Measurements from ENCODE around the gene MAST4. TPM values are rescaled to one million over a fixed set of nuclear protein-coding genes. Genes with fewer than 3 reads are reported as not detected.

The MAST4 gene
- total RNA-seq, 4 donors from 2014 or later = 19.5 to 44.1 (median 24.1) TPM

DNA sequence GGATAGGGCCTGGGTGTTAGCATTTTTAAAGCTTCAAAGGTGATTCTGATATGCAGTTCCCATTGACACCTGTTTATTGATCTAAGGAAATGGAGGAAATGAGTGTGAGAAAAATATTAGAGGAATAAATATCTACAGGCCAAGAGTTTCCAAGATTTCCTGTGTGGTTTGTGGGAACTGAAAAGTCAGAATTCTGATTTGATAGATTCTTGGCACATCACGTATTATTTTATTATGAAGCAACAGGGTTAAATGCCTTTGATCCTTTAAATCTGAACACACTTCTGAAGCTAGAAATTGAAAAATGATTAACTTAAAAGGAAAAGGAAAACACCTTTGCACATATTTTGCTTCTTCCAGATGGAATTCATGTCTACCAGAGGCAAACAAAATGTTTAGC is 486.7 kb downstream of the MAST4 start:
- H3K27ac ChIP-seq = no peak overlapping the region
- no peaks in the 10 kb centered on the region for H3K9me3 ChIP-seq
- no peaks in the 10 kb centered on the region for H3K36me3 ChIP-seq
- 75 to 85% methylated on average over 1 of the region's 1 CpG for WGBS, 2 donors
- no peaks in the 10 kb centered on the region for H3K4me1 ChIP-seq
- no peak overlapping the region for H3K4me3 ChIP-seq
- DNase-seq (ENCODE audit: low spot score in 2 of 2) = no peak
- TF ChIP-seq, protein P1, sequence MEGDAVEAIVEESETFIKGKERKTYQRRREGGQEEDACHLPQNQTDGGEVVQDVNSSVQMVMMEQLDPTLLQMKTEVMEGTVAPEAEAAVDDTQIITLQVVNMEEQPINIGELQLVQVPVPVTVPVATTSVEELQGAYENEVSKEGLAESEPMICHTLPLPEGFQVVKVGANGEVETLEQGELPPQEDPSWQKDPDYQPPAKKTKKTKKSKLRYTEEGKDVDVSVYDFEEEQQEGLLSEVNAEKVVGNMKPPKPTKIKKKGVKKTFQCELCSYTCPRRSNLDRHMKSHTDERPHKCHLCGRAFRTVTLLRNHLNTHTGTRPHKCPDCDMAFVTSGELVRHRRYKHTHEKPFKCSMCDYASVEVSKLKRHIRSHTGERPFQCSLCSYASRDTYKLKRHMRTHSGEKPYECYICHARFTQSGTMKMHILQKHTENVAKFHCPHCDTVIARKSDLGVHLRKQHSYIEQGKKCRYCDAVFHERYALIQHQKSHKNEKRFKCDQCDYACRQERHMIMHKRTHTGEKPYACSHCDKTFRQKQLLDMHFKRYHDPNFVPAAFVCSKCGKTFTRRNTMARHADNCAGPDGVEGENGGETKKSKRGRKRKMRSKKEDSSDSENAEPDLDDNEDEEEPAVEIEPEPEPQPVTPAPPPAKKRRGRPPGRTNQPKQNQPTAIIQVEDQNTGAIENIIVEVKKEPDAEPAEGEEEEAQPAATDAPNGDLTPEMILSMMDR (IDR thresholded peaks at IDR 0.05) = no peak
- TF ChIP-seq EP300 (IDR thresholded peaks at IDR 0.05) (no peak), POLR2A (IDR thresholded peaks at IDR 0.05) (no peak)
- no peaks in the 10 kb centered on the region for H3K27me3 ChIP-seq

DNA sequence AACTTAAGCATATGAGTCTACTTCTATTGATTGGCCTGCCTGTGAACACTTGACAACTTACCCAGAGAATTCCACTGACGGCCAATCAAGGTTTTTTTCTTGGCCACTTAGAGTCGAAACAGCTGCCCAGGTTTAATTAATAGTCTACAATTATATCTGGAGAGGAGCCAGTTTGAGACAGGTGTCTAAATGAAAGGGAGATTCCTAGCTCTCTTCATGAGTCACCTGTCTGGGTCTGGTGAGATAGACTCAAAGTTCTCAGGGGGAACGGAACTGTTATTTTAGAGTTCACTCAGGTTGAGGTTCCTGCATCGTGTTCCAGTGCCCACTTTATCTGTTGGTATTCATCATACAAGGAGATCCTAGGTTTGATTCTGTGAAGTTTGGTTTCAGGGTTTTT is 489.4 kb downstream of the MAST4 start:
- Histone ChIP-seq H3K9me3 (no peaks in the 10 kb centered on the region), H3K27me3 (no peaks in the 10 kb centered on the region), H3K4me1 (peaks cover 0 to 10% (median 0%) of the 10 kb centered on the region in 4 donors), H3K36me3 (no peaks in the 10 kb centered on the region), H3K27ac (no peak overlapping the region), H3K4me3 (no peak overlapping the region)
- 81 to 88% methylated on average over 4 of the region's 4 CpGs for WGBS, 2 donors
- TF ChIP-seq, protein P1 (IDR thresholded peaks at IDR 0.05) = no peak
- DNase-seq (ENCODE audit: low spot score in 2 of 2) = no peak

DNA sequence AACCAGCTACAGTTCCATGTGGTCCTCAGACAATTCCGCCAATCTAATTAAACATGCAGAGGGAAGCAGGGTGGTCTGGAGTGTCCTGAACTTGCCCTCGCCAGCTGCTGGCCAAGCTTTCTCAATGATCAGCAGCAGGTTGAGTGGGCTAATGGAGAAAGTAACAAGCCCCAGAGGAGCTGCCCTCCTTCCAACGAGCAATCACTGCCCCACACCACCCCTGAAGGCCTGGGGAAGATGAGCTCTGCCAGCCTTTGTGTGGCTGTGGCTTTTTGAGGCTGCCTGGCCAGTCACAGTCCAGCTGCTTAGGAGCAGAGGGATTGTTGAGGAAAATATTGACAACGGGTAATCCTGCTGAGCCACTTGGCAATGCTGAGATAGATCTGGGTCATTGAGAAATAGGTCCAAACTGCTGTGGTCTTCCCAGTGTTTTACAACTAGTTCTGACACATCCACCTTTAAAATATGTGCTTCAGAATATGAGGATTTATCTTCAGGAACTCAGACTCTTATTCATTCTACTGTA is 493.1 kb downstream of the MAST4 start:
- no peaks in the 10 kb centered on the region for H3K27me3 ChIP-seq
- no peaks in the 10 kb centered on the region for H3K9me3 ChIP-seq
- TF ChIP-seq EP300 (IDR thresholded peaks at IDR 0.05) = no peak
- H3K4me1 ChIP-seq = peaks cover 0 to 27% (median 7%) of the 10 kb centered on the region in 4 donors
- WGBS, 2 donors = 62 to 67% methylated on average over 4 of the region's 4 CpGs
- no peak overlapping the region for H3K4me3 ChIP-seq
- no peaks in the 10 kb centered on the region for H3K36me3 ChIP-seq
- H3K27ac ChIP-seq = no peak overlapping the region
- DNase-seq (ENCODE audit: low spot score in 2 of 2) = no peak

DNA sequence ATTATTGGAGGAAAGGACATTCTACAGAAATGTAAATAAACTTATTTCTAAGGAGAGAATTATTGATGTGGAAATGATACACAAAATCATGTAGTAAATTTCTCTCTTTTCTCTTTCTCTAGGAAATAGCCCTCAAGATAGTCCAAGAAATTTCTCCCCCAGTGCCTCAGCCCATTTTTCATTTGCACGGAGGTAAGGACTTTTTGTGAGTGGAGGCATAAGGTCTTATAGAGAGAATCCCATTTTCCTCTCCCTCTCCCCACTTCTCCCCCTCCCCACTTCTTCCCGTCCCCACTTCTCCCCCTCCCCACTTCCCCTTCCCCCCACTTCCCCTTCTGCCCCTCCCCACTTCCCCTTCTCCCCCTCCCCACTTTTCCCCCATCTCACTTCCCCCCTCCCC is 493.8 kb downstream of the MAST4 start:
- H3K27ac ChIP-seq = no peak overlapping the region
- WGBS, 2 donors = 86 to 92% methylated on average over 2 of the region's 2 CpGs
- H3K9me3 ChIP-seq = no peaks in the 10 kb centered on the region
- no peaks in the 10 kb centered on the region for H3K36me3 ChIP-seq
- no peak overlapping the region for H3K4me3 ChIP-seq
- TF ChIP-seq EP300 (IDR thresholded peaks at IDR 0.05) (no peak), POLR2A (IDR thresholded peaks at IDR 0.05) (no peak)
- TF ChIP-seq, protein P1 (IDR thresholded peaks at IDR 0.05) = no peak
- DNase-seq (ENCODE audit: low spot score in 2 of 2) = no peak
- H3K27me3 ChIP-seq = no peaks in the 10 kb centered on the region
- peaks cover 0 to 34% (median 11%) of the 10 kb centered on the region in 4 donors for H3K4me1 ChIP-seq

DNA sequence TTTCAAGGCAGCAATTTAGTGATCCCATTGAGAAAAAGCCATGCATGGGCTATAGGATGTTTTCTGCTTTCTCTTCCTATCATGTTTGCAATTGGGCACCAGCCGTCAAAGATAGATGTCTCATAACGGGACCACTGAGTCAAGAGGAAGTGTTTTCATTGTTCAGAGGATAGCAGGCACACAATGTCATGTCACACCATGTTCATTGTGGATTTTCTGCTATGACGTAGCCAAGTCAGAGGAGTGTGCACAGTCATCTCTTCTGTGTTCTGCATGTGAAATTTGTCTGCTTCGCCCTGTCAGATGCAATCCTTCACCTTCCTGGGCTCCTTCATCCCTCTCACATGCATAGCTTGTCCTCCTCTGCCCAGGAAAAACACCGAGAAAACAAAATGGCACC is 494.4 kb downstream of the MAST4 start:
- no peak overlapping the region for H3K4me3 ChIP-seq

More for the DNA sequence above, 494.4 kb downstream of the MAST4 start:
- no peak for DNase-seq (ENCODE audit: low spot score in 2 of 2)
- Histone ChIP-seq H3K36me3 (no peaks in the 10 kb centered on the region), H3K27ac (no peak overlapping the region), H3K27me3 (no peaks in the 10 kb centered on the region), H3K4me1 (peaks cover 0 to 38% (median 12%) of the 10 kb centered on the region in 4 donors), H3K9me3 (no peaks in the 10 kb centered on the region)
- 97 to 98% methylated on average over 5 of the region's 5 CpGs for WGBS, 2 donors
- TF ChIP-seq EP300 (IDR thresholded peaks at IDR 0.05) (no peak), POLR2A (IDR thresholded peaks at IDR 0.05) (no peak)
- TF ChIP-seq, protein P1 (IDR thresholded peaks at IDR 0.05) = no peak

Data from tibial nerve (tissue), 4 donors.